Uterus (tissue), 4 donors: Measurements from ENCODE around the gene TBC1D3B. TPM values are rescaled to one million over a fixed set of nuclear protein-coding genes. Genes with fewer than 3 reads are reported as not detected.
"Not testable (repeated sequence)": the region's sequence is repeated elsewhere in the genome, so short reads cannot be mapped to it uniquely, and the experiment has no call there.

Experiments used
- DNase-seq, 2 donors: peaks; one replicate each; pipeline ENCODE4 v3.0.0-alpha.2; 2019 to 2020
- H3K27ac ChIP-seq, 2 donors: fragments of 200-600 bp; sonication (generic); 1 replicate in 1 of 2; 2 replicates in 1 of 2; pipeline ENCODE4 v1.5.1; 2016 to 2018
- H3K27me3 ChIP-seq, 2 donors: fragments of 200-600 bp; sonication (generic); one replicate each; pipeline ENCODE4 v1.5.1; 2018 to 2019; ENCODE audit warnings: control low read depth in 1 of 2
- H3K36me3 ChIP-seq, 2 donors: fragments of 200-600 bp; sonication (generic); one replicate each; pipeline ENCODE4 v1.5.1; 2019; ENCODE audit warnings: control low read depth in 1 of 2
- H3K4me1 ChIP-seq, 2 donors: fragments of 200-600 bp; sonication (generic); one replicate each; pipeline ENCODE4 v1.5.1; 2018 to 2019; ENCODE audit warnings: control low read depth in 1 of 2
- H3K4me3 ChIP-seq, 2 donors: fragments of 200-600 bp; sonication (generic); 1 replicate in 1 of 2; 2 replicates in 1 of 2; pipeline ENCODE4 v1.5.1; 2018 to 2019; ENCODE audit warnings: mild to moderate bottlenecking in 1 of 2
- H3K9me3 ChIP-seq, 2 donors: fragments of 200-600 bp; sonication (generic); one replicate each; pipeline ENCODE4 v1.5.1; 2019; ENCODE audit warnings: control low read depth in 1 of 2
- POLR2A ChIP-seq, 2 donors: fragments of 450-650 bp; IDR thresholded peaks; one replicate each; pipeline ENCODE4 v1.6.1; 2016; ENCODE audit warnings: antibody characterized with exemption in 2 of 2, mild to moderate bottlenecking in 1 of 2, moderate library complexity in 1 of 2
- intact Hi-C: fragments of 100-400 bp; cut with DNase I; formaldehyde crosslinking; loops from one replicate; pipeline ENCODE4 v1.15.1; 2023; ENCODE audit warnings: low total_unique reads
- total RNA-seq, 4 donors: library from RNA; depleted of rRNA in 3 of 4; stranded (reverse); fragments of >200 nt in 3 of 4; gene quantifications; one replicate each; pipeline versions ENCODE4 v1.1.0 to v1.2.4, GENCODE V29; 2014 to 2023
- TF ChIP-seq, protein P1 (sequence below), 4 experiments: fragments of 200-600 bp in 2 of 4; fragments of 450-650 bp in 2 of 4; sonication (generic) in 2 of 4; IDR thresholded peaks; one replicate each; pipeline ENCODE4 v1.5.1; 2016 to 2019; ENCODE audit warnings: antibody characterized with exemption in 4 of 4, mild to moderate bottlenecking in 2 of 4, moderate library complexity in 1 of 4
- donor health status: DM: yes; HTN: yes; CAD: no.

Gene TBC1D3B
- total RNA-seq, 4 donors from 2014 or later = 10.9 TPM; not detected in 3

DNA sequence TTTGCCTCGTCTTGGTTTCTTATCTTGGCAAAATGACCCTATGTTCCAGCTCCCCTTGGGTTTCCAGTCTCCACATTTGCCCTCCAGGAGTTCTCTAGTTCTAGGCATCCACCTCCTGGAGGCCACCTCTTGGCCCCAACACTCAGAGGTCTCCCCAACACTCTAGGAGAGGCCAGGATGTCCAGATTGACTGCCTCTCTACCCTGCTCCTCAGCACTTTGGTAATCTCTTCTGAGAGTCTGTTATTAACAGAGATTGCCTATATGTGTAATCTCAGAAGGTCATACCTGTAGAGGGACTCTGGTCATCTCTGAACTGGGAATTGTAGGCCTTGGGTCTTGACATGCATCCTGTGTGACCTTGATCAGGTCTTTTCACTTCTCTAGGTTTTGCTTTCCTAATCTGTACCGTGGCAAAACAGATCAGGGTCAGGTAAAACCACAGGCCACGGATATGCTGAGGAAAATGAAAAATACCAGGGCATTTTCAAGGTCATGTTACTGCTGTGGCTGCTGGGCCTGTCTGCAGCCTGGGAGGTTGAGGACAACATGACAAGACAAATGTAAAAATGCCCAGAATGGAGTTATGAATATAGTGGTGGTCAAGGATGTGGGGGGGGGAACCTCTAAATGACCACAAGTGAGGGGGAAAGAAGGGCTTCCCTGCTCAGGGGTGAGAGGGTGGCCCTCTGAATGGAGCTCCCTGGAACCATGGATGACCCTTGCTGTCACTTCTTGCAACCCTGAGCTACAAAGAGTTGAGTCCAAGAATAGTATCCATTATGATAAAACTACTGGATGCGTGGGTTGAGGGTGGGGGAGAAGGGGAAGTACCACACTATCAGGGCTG is 29.4 kb upstream of the TBC1D3B start:
- no peak for DNase-seq
- Histone ChIP-seq H3K9me3 (no peaks in the 10 kb centered on the region), H3K27ac (no peak overlapping the region), H3K4me3 (no peak overlapping the region), H3K27me3 (no peaks in the 10 kb centered on the region), H3K4me1 (no peaks in the 10 kb centered on the region), H3K36me3 (no peaks in the 10 kb centered on the region)
- intact Hi-C loops = no loop called here
- TF ChIP-seq POLR2A (IDR thresholded peaks at IDR 0.05) = no peak
- TF ChIP-seq, protein P1, sequence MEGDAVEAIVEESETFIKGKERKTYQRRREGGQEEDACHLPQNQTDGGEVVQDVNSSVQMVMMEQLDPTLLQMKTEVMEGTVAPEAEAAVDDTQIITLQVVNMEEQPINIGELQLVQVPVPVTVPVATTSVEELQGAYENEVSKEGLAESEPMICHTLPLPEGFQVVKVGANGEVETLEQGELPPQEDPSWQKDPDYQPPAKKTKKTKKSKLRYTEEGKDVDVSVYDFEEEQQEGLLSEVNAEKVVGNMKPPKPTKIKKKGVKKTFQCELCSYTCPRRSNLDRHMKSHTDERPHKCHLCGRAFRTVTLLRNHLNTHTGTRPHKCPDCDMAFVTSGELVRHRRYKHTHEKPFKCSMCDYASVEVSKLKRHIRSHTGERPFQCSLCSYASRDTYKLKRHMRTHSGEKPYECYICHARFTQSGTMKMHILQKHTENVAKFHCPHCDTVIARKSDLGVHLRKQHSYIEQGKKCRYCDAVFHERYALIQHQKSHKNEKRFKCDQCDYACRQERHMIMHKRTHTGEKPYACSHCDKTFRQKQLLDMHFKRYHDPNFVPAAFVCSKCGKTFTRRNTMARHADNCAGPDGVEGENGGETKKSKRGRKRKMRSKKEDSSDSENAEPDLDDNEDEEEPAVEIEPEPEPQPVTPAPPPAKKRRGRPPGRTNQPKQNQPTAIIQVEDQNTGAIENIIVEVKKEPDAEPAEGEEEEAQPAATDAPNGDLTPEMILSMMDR (IDR thresholded peaks at IDR 0.05) = no peak

DNA sequence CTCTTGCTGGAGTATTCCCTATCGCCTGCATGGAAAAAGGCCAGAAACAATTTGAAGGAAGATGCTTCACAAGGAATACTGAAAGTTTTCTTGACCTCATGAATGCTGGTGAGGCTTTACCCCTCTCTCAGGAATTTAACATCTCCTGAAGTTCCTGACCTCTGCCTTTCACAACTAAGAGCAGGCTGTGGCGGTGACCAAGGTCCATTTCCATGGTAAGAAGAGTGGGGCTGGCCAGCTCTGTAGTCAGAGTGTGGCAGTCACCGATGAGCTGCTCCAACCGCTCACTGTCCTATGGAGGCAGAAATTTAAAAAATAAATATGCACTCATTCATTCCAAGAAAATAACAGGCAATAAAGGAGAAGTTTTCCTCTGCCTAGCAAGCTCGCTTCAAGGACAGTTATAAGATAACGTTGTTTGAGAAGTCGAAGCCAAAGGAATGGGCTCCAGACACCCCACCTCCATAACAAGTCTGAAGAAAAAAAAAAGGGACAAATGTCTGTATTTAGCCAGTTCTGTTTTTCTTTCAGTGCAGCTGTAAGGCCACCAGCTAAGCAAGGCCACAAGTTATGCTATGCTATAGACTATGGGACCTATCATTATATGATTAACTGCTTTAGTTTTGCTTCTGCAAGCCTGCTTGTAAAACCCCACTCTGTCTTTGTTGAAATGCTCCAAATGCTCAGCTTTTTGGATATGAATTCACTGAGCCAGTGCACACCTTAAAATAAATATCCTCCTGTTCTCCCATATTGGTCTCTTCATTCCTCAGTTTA is 28.5 kb upstream of the TBC1D3B start:
- TF ChIP-seq, protein P1 (IDR thresholded peaks at IDR 0.05) = no peak
- no peak for TF ChIP-seq POLR2A (IDR thresholded peaks at IDR 0.05)
- intact Hi-C loops = no loop called here

DNA sequence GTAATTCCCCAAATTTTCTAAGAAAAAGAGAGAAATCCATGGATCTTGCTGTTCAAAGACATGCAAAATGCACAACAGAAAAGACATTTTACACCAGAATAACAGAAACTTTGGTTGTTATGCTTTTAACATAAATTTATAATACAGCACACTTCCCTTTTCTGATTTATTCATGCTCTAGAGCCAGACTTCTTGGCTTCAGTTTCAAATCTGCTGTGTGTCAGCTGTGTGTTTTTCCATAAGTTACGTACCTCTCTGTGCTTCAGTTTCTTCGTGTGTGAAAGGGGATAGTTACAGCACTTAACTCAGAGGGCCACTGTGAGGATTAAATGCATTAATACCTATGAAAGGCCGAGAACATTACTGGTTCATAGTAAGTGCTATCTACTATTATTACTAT is 26.9 kb upstream of the TBC1D3B start:
- no peaks in the 10 kb centered on the region for H3K36me3 ChIP-seq
- intact Hi-C loops = no loop called here
- TF ChIP-seq, protein P1 (IDR thresholded peaks at IDR 0.05) = no peak
- no peak for TF ChIP-seq POLR2A (IDR thresholded peaks at IDR 0.05)
- no peak for DNase-seq
- no peaks in the 10 kb centered on the region for H3K4me1 ChIP-seq
- H3K27me3 ChIP-seq = no peaks in the 10 kb centered on the region
- no peaks in the 10 kb centered on the region for H3K9me3 ChIP-seq
- H3K4me3 ChIP-seq = no peak overlapping the region
- H3K27ac ChIP-seq = no peak overlapping the region

More for the DNA sequence above, 28.5 kb upstream of the TBC1D3B start:
- no peaks in the 10 kb centered on the region for H3K36me3 ChIP-seq
- no peaks in the 10 kb centered on the region for H3K9me3 ChIP-seq
- no peaks in the 10 kb centered on the region for H3K4me1 ChIP-seq
- no peaks in the 10 kb centered on the region for H3K27me3 ChIP-seq
- H3K4me3 ChIP-seq = no peak overlapping the region
- DNase-seq = no peak
- no peak overlapping the region for H3K27ac ChIP-seq

DNA sequence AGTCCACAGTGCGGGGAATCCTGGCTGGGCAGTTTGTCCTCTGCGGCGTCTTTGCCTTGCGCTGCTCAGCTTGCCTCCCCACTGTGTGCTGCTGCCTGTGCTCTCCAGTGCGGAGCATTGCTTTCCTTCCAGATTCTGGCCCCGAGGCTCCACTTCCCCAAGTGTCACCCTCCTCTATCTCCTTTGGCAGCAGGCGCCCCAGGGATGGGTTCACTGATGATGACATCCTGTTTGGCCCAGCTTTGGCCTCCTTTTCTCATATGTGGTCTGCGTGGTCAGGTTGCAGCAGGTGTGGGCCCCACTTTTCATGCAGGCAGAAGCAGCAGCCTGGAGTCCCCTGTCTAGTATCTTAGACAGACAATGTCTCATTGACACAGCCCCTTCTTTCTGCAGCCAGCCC is 25.1 kb upstream of the TBC1D3B start:
- H3K27ac ChIP-seq, H3K27me3 ChIP-seq, H3K36me3 ChIP-seq, H3K4me1 ChIP-seq, H3K4me3 ChIP-seq, intact Hi-C loops, DNase-seq, H3K9me3 ChIP-seq: not testable (repeated sequence)

DNA sequence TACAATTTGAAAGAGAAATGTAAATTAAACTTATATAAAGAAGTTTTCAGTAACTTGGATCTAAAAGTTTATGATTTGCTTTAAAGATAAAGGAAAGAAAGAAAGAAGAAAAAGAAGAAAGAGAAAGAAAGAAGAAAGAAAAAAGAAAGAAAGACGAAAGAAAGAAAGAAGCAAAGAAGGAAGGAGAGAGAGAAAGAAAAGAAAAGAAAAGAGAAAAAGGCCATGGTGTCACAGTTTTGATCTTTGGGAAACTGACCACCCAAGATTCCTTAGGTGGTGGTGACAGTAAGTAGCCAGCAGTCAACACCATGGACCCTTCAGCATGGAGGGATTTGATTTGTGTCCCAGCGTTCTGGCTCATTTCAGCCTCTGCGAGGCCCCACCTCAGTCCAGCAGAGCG is 24.7 kb upstream of the TBC1D3B start:
- H3K27ac ChIP-seq, H3K4me3 ChIP-seq, intact Hi-C loops: not testable (repeated sequence)

DNA sequence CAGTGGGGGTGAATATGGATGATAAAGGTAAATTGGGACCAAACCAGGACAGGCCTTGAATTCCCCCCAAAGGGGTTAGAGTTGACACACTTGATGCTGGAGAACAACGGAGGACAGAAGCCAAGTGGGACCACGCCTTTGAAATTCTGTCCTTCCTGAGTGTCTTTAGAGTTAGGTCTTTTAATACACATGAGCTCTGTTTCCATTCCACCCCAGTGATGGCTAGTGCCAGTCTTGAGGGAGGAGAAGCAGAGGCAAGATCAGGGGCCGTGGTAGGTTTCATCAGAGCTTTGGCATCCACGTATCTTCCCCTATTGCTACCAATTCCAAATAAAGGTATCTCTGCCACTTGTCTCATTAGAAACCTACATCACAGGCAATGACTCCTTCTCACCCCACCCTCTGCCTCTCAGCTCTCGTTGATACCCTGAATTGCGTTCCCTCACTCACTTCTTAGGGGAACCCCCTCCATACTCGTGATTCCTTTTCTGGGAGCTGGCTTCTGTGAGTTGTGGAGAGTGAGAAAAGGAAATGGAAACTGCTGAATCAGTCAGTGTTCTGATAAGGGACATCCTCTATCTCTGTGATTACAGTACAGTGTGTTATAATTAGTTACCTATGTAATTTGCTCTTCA is 22.5 kb upstream of the TBC1D3B start:
- TF ChIP-seq POLR2A (IDR thresholded peaks at IDR 0.05) = no peak
- TF ChIP-seq, protein P1 (IDR thresholded peaks at IDR 0.05) = no peak
- no peaks in the 10 kb centered on the region for H3K27me3 ChIP-seq
- H3K27ac ChIP-seq = no peak overlapping the region
- intact Hi-C loops = no loop called here
- no peak overlapping the region for H3K4me3 ChIP-seq
- H3K36me3 ChIP-seq = no peaks in the 10 kb centered on the region
- DNase-seq = no peak
- no peaks in the 10 kb centered on the region for H3K9me3 ChIP-seq
- H3K4me1 ChIP-seq = no peaks in the 10 kb centered on the region

More for the DNA sequence above, 24.7 kb upstream of the TBC1D3B start:
- H3K9me3 ChIP-seq, DNase-seq, H3K27me3 ChIP-seq, H3K4me1 ChIP-seq, H3K36me3 ChIP-seq: not testable (repeated sequence)
